Heart right ventricle (tissue), 16 donors: ENCODE data around the gene GATD1. TPM values are rescaled to one million over a fixed set of nuclear protein-coding genes. Genes with fewer than 3 reads are reported as not detected.

Source experiments
- ATAC-seq, 8 donors: fragments of 200-7000 bp; cut with Tn5 transposase; one replicate each; pipeline ENCODE4 v1.9.1; 2020; ENCODE audit warnings: mild to moderate bottlenecking in 8 of 8, moderate library complexity in 8 of 8, moderate number of reproducible peaks in 1 of 8
- DNase-seq, 2 donors: peaks; one replicate each; pipeline ENCODE4 v3.0.0-alpha.2; 2020
- H3K27ac ChIP-seq, 10 donors: fragments of 200-600 bp; sonication (generic) in 2 of 10; one replicate each; pipeline versions ENCODE4 v1.5.0 to v1.8.0; 2020 to 2022; ENCODE audit warnings: mild to moderate bottlenecking in 3 of 10
- H3K27me3 ChIP-seq, 7 donors: fragments of 200-600 bp; one replicate each; pipeline ENCODE4 v1.8.0; 2021 to 2022; ENCODE audit warnings: mild to moderate bottlenecking in 2 of 7
- H3K36me3 ChIP-seq, 9 donors: fragments of 200-600 bp; sonication (generic) in 1 of 9; one replicate each; pipeline versions ENCODE4 v1.5.0 to v1.8.0; 2020 to 2022; ENCODE audit warnings: mild to moderate bottlenecking in 2 of 9
- H3K4me1 ChIP-seq, 9 donors: fragments of 200-600 bp; sonication (generic) in 1 of 9; one replicate each; pipeline versions ENCODE4 v1.5.0 to v1.8.0; 2020 to 2022; ENCODE audit warnings: mild to moderate bottlenecking in 4 of 9
- H3K4me3 ChIP-seq, 10 donors: fragments of 200-600 bp; sonication (generic) in 2 of 10; one replicate each; pipeline versions ENCODE4 v1.5.0 to v1.8.0; 2020 to 2022; ENCODE audit warnings: mild to moderate bottlenecking in 7 of 10, moderate library complexity in 2 of 10
- H3K9me3 ChIP-seq, 11 donors: fragments of 200-600 bp in 10 of 11; sonication (generic) in 2 of 11; one replicate each; pipeline versions ENCODE4 v1.5.0 to v1.8.0; 2013 to 2022; ENCODE audit warnings: mild to moderate bottlenecking in 2 of 11, control low read depth in 1 of 11, moderate library complexity in 1 of 11
- CTCF ChIP-seq, 9 donors: fragments of 200-600 bp; sonication (generic) in 2 of 9; IDR thresholded peaks; one replicate each; pipeline versions ENCODE4 v1.5.0 to v1.8.0; 2021 to 2022; ENCODE audit warnings: antibody characterized with exemption in 9 of 9, mild to moderate bottlenecking in 5 of 9, moderate library complexity in 1 of 9
- WGBS, 2 donors: extraction: QIAGEN DNeasy Blood & Tissue Kit; methylation state at CpG; one replicate each; pipeline ENCODE4 v1.1.7; 2013; ENCODE audit warnings: inconsistent platforms in 1 of 2; 5-methylcytosine and 5-hydroxymethylcytosine counted together
- intact Hi-C, 10 donors: fragments of 100-400 bp; cut with DNase I; formaldehyde crosslinking; loops; one replicate each; pipeline versions ENCODE4 v1.11.1 to v1.14.2; 2022
- polyA plus RNA-seq, 2 donors: library from polyadenylated mRNA; stranded (reverse); fragments of 200-250 nt; gene quantifications; one replicate each; pipeline ENCODE4 v1.2.3, GENCODE V29; 2013
- total RNA-seq, 10 donors: library from RNA; stranded (reverse); fragmentation: NEBNext Ultra II Directional in 3 of 10; extraction: Animal tissue kit (Norgen Biotek cat#: 25700) in 3 of 10; gene quantifications; one replicate each; pipeline versions ENCODE4 v1.2.1 to v1.2.4, GENCODE V29; 2021 to 2023
- donor health status: Arrhythmogenic right ventricular cardiomyopathy.
- donor health status: ischemic (EF 13 %, LVEDD 7.1; RV severe dilation, severe dysfunction).
- donor health status: healthy with polysubstance abuse.
- donor health status: DM: no; HTN: yes; CAD: no.
- donor health status: DM: no; HTN: no; CAD: no.
- donor health status: ischemic (EF 25% LVEDD 6.9; RV normal size, moderate dysfunction).
- donor health status: ischemic (EF 25% LVEDD 5.7; RV mildly dilated, moderate dysfunction).
- donor health status: healthy.
- donor health status: DM: yes; HTN: yes; CAD: no.
- donor health status: Ischemic cardiomyopathy.
- donor health status: ischemic (EF 35%, LVEDD 5.7; RV mildly dilated, moderate dysfunction).
- donor health status: nonischemic (EF 11% LVEDD 7.7; RV severe dilation, severe dysfunction).
- donor health status: DM: yes; HTN: yes; CAD: no.
- donor health status: PGD.
- donor health status: ischemic (EF 29% LVEDD 5.4; RV normal size, mild dysfunction).
- donor health status: nonischemic (EF 23%, LVEDD 6.1; RV moderate dilation, normal function).

The GATD1 gene
- total and polyA plus RNA-seq, 12 donors = 15.0 to 32.4 (median 26.0) TPM

- H3K27ac ChIP-seq = no peak overlapping the region
- ATAC-seq (peak in 2 of 8 donors; percentile 18 to 52), DNase-seq (no peak)
- H3K9me3 ChIP-seq = peaks cover 0 to 1% (median 0%) of the 10 kb centered on the region in 11 donors
- intact Hi-C loops = loop anchor here in 6 of 10 donors (5.0 to 10.0 kb wide), 4 partner anchors 56 to 168 kb away; no protein-coding TSS in a partner anchor
- H3K4me3 ChIP-seq = peak overlapping the region in 3 of 10 donors; percentile 5 to 30 (median 22)
- 5% methylated on average over 42 to 52 of the region's 53 CpGs for WGBS, 2 donors
- H3K4me1 ChIP-seq = peaks cover 0 to 31% (median 14%) of the 10 kb centered on the region in 9 donors
- H3K36me3 ChIP-seq = no peaks in the 10 kb centered on the region
- no peak for TF ChIP-seq CTCF (IDR thresholded peaks at IDR 0.05)
- peaks cover 26 to 65% (median 59%) of the 10 kb centered on the region in 7 donors for H3K27me3 ChIP-seq
These were observed 56.5 kb downstream of the GATD1 start for GRCh38 chr11:720642-721246.

- TF ChIP-seq CTCF (IDR thresholded peaks at IDR 0.05) = no peak
- intact Hi-C loops = loop anchor here in 6 of 10 donors (5.0 to 10.0 kb wide), 4 partner anchors 55 to 168 kb away; no protein-coding TSS in a partner anchor
- Histone ChIP-seq H3K27me3 (peaks cover 21 to 59% (median 53%) of the 10 kb centered on the region in 7 donors), H3K4me3 (peak overlapping the region in 2 of 10 donors; percentile 5 to 22), H3K9me3 (peaks cover 0 to 8% (median 0%) of the 10 kb centered on the region in 11 donors), H3K4me1 (peaks cover 0 to 26% (median 10%) of the 10 kb centered on the region in 9 donors), H3K27ac (no peak overlapping the region), H3K36me3 (no peaks in the 10 kb centered on the region)
- WGBS, 2 donors = 60 to 62% methylated on average over 35 of the region's 35 CpGs
- DNase-seq (no peak), ATAC-seq (no peak)
These were observed 57.2 kb downstream of the GATD1 start for GRCh38 chr11:720017-720641.

GRCh38 chr11:719214-720016 lies 57.9 kb downstream of the GATD1 start:
- DNase-seq = no peak
- intact Hi-C loops = loop anchor here in 6 of 10 donors (5.0 to 10.0 kb wide), 4 partner anchors 55 to 167 kb away; no protein-coding TSS in a partner anchor
- H3K36me3 ChIP-seq = no peaks in the 10 kb centered on the region
- 82 to 83% methylated on average over 34 of the region's 34 CpGs for WGBS, 2 donors
- no peak for TF ChIP-seq CTCF (IDR thresholded peaks at IDR 0.05)
- ATAC-seq = no peak
- H3K9me3 ChIP-seq = peaks cover 0 to 14% (median 0%) of the 10 kb centered on the region in 11 donors
- peaks cover 21 to 52% (median 46%) of the 10 kb centered on the region in 7 donors for H3K27me3 ChIP-seq
- H3K27ac ChIP-seq = no peak overlapping the region
- H3K4me3 ChIP-seq = no peak overlapping the region
- peaks cover 0 to 26% (median 10%) of the 10 kb centered on the region in 9 donors for H3K4me1 ChIP-seq

Other genes starting within 250 kb of the GATD1 start
- gene HRAS, start 241.9 kb downstream of the GATD1 start, total RNA-seq = 10 to 100 TPM; 44.7 to 61.1 (median 54.5) TPM
- 100 to 1,000 TPM; 107 to 132 TPM for gene HRAS, start 241.9 kb downstream of the GATD1 start, polyA plus RNA-seq
- under 1 TPM in 8 of 10 donors, not detected in 2; 0.13 to 0.49 (median 0.19) TPM for gene LRRC56, start 240.0 kb downstream of the GATD1 start, total RNA-seq
- under 1 TPM; 0.26 to 0.37 TPM for gene LRRC56, start 240.0 kb downstream of the GATD1 start, polyA plus RNA-seq
- under 1 TPM in 8 of 10 donors, not detected in 2; 0.30 to 0.72 (median 0.45) TPM for gene LMNTD2, start 216.7 kb downstream of the GATD1 start, total RNA-seq
- gene LMNTD2, start 216.7 kb downstream of the GATD1 start, polyA plus RNA-seq = 1 to 10 TPM in 1 of 2 donors, under 1 TPM in 1; 0.41 to 1.4 TPM
- 1 to 10 TPM in 9 of 10 donors, under 1 TPM in 1; 0.96 to 4.0 (median 2.1) TPM for gene RASSF7, start 216.5 kb downstream of the GATD1 start, total RNA-seq
- gene RASSF7, start 216.5 kb downstream of the GATD1 start, polyA plus RNA-seq = 10 to 100 TPM in 1 of 2 donors, 1 to 10 TPM in 1; 6.9 to 14.2 TPM
- 10 to 100 TPM; 14.7 to 23.0 (median 18.5) TPM for gene PHRF1, start 201.0 kb downstream of the GATD1 start, total RNA-seq
- gene PHRF1, start 201.0 kb downstream of the GATD1 start, polyA plus RNA-seq = 10 to 100 TPM; 10.5 to 19.1 TPM
- gene IRF7, start 161.5 kb downstream of the GATD1 start, total RNA-seq = 10 to 100 TPM in 5 of 10 donors, 1 to 10 TPM in 5; 4.5 to 20.2 (median 9.9) TPM
- gene IRF7, start 161.5 kb downstream of the GATD1 start, polyA plus RNA-seq = 10 to 100 TPM; 12.2 to 48.4 TPM
- not detected for gene CDHR5, start 152.5 kb downstream of the GATD1 start, total RNA-seq
- not detected for gene CDHR5, start 152.5 kb downstream of the GATD1 start, polyA plus RNA-seq
- 1 to 10 TPM in 2 of 10 donors, under 1 TPM in 1, not detected in 7; 0.99 to 2.0 (median 1.0) TPM for gene SCT, start 150.3 kb downstream of the GATD1 start, total RNA-seq
- gene SCT, start 150.3 kb downstream of the GATD1 start, polyA plus RNA-seq = under 1 TPM in 1 of 2 donors, not detected in 1; 0.64 TPM
- gene DRD4, start 140.2 kb downstream of the GATD1 start, total RNA-seq = under 1 TPM in 6 of 10 donors, not detected in 4; 0.19 to 0.72 (median 0.49) TPM
- gene DRD4, start 140.2 kb downstream of the GATD1 start, polyA plus RNA-seq = under 1 TPM in 1 of 2 donors, not detected in 1; 0.09 TPM
- 10 to 100 TPM; 11.0 to 25.7 (median 15.5) TPM for gene DEAF1, start 82.3 kb downstream of the GATD1 start, total RNA-seq
- gene DEAF1, start 82.3 kb downstream of the GATD1 start, polyA plus RNA-seq = 10 to 100 TPM; 18.3 to 39.9 TPM
- 10 to 100 TPM; 10.6 to 24.2 (median 14.5) TPM for gene TMEM80, start 81.7 kb downstream of the GATD1 start, total RNA-seq
- gene TMEM80, start 81.7 kb downstream of the GATD1 start, polyA plus RNA-seq = 10 to 100 TPM; 10.1 to 21.4 TPM
- 1 to 10 TPM; 1.2 to 6.7 (median 2.3) TPM for gene EPS8L2, start 71.3 kb downstream of the GATD1 start, total RNA-seq
- 1 to 10 TPM; 3.4 to 3.9 TPM for gene EPS8L2, start 71.3 kb downstream of the GATD1 start, polyA plus RNA-seq
- gene TALDO1, start 30.0 kb downstream of the GATD1 start, total RNA-seq = 100 to 1,000 TPM in 5 of 10 donors, 10 to 100 TPM in 5; 76.2 to 115 (median 96.3) TPM
- 100 to 1,000 TPM in 1 of 2 donors, 10 to 100 TPM in 1; 55.3 to 124 TPM for gene TALDO1, start 30.0 kb downstream of the GATD1 start, polyA plus RNA-seq
- under 1 TPM in 9 of 10 donors, not detected in 1; 0.22 to 0.80 (median 0.38) TPM for gene CEND1, start 12.6 kb upstream of the GATD1 start, total RNA-seq
- under 1 TPM; 0.75 to 0.80 TPM for gene CEND1, start 12.6 kb upstream of the GATD1 start, polyA plus RNA-seq
- 1 to 10 TPM; 2.2 to 8.6 (median 4.0) TPM for gene SLC25A22, start 20.8 kb upstream of the GATD1 start, total RNA-seq
- gene SLC25A22, start 20.8 kb upstream of the GATD1 start, polyA plus RNA-seq = 10 to 100 TPM in 1 of 2 donors, 1 to 10 TPM in 1; 3.0 to 11.1 TPM
- 10 to 100 TPM in 3 of 10 donors, 1 to 10 TPM in 7; 5.2 to 13.9 (median 6.9) TPM for gene PIDD1, start 27.7 kb upstream of the GATD1 start, total RNA-seq
- gene PIDD1, start 27.7 kb upstream of the GATD1 start, polyA plus RNA-seq = 10 to 100 TPM in 1 of 2 donors, 1 to 10 TPM in 1; 6.3 to 32.4 TPM
- gene RPLP2, start 32.5 kb upstream of the GATD1 start, total RNA-seq = 1,000 to 10,000 TPM in 3 of 10 donors, 100 to 1,000 TPM in 7; 765 to 1,177 (median 850) TPM
- gene RPLP2, start 32.5 kb upstream of the GATD1 start, polyA plus RNA-seq = 1,000 to 10,000 TPM; 1,402 to 1,699 TPM
- gene PNPLA2, start 41.4 kb upstream of the GATD1 start, total RNA-seq = 100 to 1,000 TPM; 183 to 359 (median 251) TPM
- gene PNPLA2, start 41.4 kb upstream of the GATD1 start, polyA plus RNA-seq = 100 to 1,000 TPM; 114 to 148 TPM
- 10 to 100 TPM; 11.4 to 23.0 (median 17.0) TPM for gene CRACR2B, start 50.4 kb upstream of the GATD1 start, total RNA-seq
- gene CRACR2B, start 50.4 kb upstream of the GATD1 start, polyA plus RNA-seq = 10 to 100 TPM; 11.5 to 72.3 TPM
- gene CD151, start 55.5 kb upstream of the GATD1 start, total RNA-seq = 100 to 1,000 TPM; 286 to 668 (median 466) TPM
- gene CD151, start 55.5 kb upstream of the GATD1 start, polyA plus RNA-seq = 100 to 1,000 TPM; 444 to 684 TPM
- gene POLR2L, start 65.0 kb upstream of the GATD1 start, total RNA-seq = 100 to 1,000 TPM; 194 to 279 (median 234) TPM
- gene POLR2L, start 65.0 kb upstream of the GATD1 start, polyA plus RNA-seq = 100 to 1,000 TPM; 148 to 279 TPM
- gene TSPAN4, start 65.4 kb upstream of the GATD1 start, total RNA-seq = 10 to 100 TPM; 22.2 to 46.4 (median 26.9) TPM
- 10 to 100 TPM; 44.4 to 66.5 TPM for gene TSPAN4, start 65.4 kb upstream of the GATD1 start, polyA plus RNA-seq
- 10 to 100 TPM; 47.9 to 75.2 (median 62.4) TPM for gene CHID1, start 133.3 kb upstream of the GATD1 start, total RNA-seq
- 10 to 100 TPM; 40.1 to 53.5 TPM for gene CHID1, start 133.3 kb upstream of the GATD1 start, polyA plus RNA-seq
- gene AP2A2, start 148.4 kb upstream of the GATD1 start, total RNA-seq = 10 to 100 TPM; 28.9 to 58.4 (median 38.8) TPM
- 10 to 100 TPM; 24.3 to 27.9 TPM for gene AP2A2, start 148.4 kb upstream of the GATD1 start, polyA plus RNA-seq